NCI-H345 treated with DMSO at 0.1 percent for 48 hours (cell line): Measurements from ENCODE around the gene MAP3K21.

Experiments used
- DNase-seq: peaks from one replicate; lab custom pipeline; 2025; ENCODE audit not compliant: unreplicated experiment; lab: John Stamatoyannopoulos, UW

The MAP3K21 gene

DNA sequence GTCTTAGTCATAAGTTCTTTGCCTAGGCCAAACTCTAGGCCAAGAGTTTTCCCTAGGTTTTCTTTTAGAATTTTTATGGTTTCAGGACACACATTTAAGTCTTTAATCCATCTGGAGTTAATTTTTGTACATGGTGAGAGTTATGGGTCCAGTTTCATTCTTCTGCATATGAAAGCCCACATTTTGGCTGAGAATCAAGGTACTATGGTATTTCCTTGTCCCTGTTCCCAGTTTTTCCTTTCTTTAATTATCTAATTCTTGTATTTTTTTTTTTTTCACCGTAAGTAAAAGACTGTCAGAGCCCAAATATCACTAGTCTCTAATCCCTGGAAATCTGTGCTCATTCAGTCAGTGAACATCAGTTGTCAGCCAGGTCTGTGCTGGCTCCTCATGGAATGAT, 105.4 kb downstream of the MAP3K21 start:
- DNase-seq = no peak

GRCh38 chr1:233433436-233434210, 106.1 kb downstream of the MAP3K21 start:
- no peak for DNase-seq
